Mesendoderm (in vitro differentiated cells): Measurements from ENCODE around the gene GGTLC2.

Experiments
- DNase-seq: peaks from one replicate; pipeline ENCODE4 v3.0.0; 2013
- H2AK5ac ChIP-seq: 2 replicates; pipeline ENCODE4 v1.6.1; 2013; ENCODE audit warnings: low read length, inconsistent platforms
- H2BK120ac ChIP-seq: 2 replicates; pipeline ENCODE4 v1.6.1; 2013; ENCODE audit warnings: low read depth, mild to moderate bottlenecking, low read length, moderate library complexity, mixed read lengths
- H2BK15ac ChIP-seq: replicated peaks from 2 replicates; pipeline ENCODE4 v1.6.1; 2013; ENCODE audit warnings: low read depth, mild to moderate bottlenecking, moderate library complexity
- H2BK5ac ChIP-seq: 2 replicates; pipeline ENCODE4 v1.6.1; 2013; ENCODE audit warnings: low read length, inconsistent platforms
- H3K18ac ChIP-seq: 2 replicates; pipeline ENCODE4 v1.6.1; 2013; ENCODE audit warnings: mild to moderate bottlenecking, low read length, mixed read lengths
- H3K23ac ChIP-seq: one replicate; pipeline ENCODE4 v1.6.1; 2013; ENCODE audit warnings: low read length
- H3K27ac ChIP-seq: 2 replicates; pipeline ENCODE4 v1.5.1; 2013; ENCODE audit warnings: low read depth, mild to moderate bottlenecking, inconsistent platforms, low read length, moderate library complexity
- H3K27me3 ChIP-seq: 2 replicates; pipeline ENCODE4 v1.6.1; 2013; ENCODE audit warnings: low read length, control low read depth, mild to moderate bottlenecking, inconsistent platforms; ENCODE audit not compliant: insufficient read depth, poor library complexity
- H3K36me3 ChIP-seq: 2 replicates; pipeline ENCODE4 v1.6.1; 2013; ENCODE audit warnings: low read length, inconsistent platforms; ENCODE audit not compliant: control insufficient read depth, insufficient read depth
- H3K4ac ChIP-seq: one replicate; pipeline ENCODE4 v1.6.1; 2013; ENCODE audit warnings: low read depth, mild to moderate bottlenecking, low read length, moderate library complexity
- H3K4me1 ChIP-seq: 2 replicates; pipeline ENCODE4 v1.6.1; 2013; ENCODE audit warnings: low read depth, low read length, inconsistent platforms; ENCODE audit not compliant: control insufficient read depth
- H3K4me2 ChIP-seq: 2 replicates; pipeline ENCODE4 v1.6.1; 2013; ENCODE audit warnings: low read length
- H3K4me3 ChIP-seq: 2 replicates; pipeline ENCODE4 v1.5.1; 2013; ENCODE audit warnings: mild to moderate bottlenecking, low read length
- H3K56ac ChIP-seq: one replicate; pipeline ENCODE4 v1.6.1; 2013; ENCODE audit warnings: low read length
- H3K79me1 ChIP-seq: 2 replicates; pipeline ENCODE4 v1.6.1; 2013; ENCODE audit warnings: low read length, inconsistent platforms
- H3K79me2 ChIP-seq: 2 replicates; pipeline ENCODE4 v1.6.1; 2013; ENCODE audit warnings: mild to moderate bottlenecking, low read length; ENCODE audit not compliant: control insufficient read depth, insufficient read depth
- H3K9ac ChIP-seq: 2 replicates; pipeline ENCODE4 v1.6.1; 2013; ENCODE audit warnings: low read length, inconsistent platforms
- H4K5ac ChIP-seq: one replicate; pipeline ENCODE4 v1.6.1; 2013; ENCODE audit warnings: low read length
- H4K8ac ChIP-seq: one replicate; pipeline ENCODE4 v1.6.1; 2013; ENCODE audit warnings: low read depth, mild to moderate bottlenecking, control low read depth, low read length, moderate library complexity
- WGBS: extraction: QIAGEN DNeasy Blood & Tissue Kit; methylation state at CpG from one replicate; pipeline ENCODE4 v1.1.7; 2013; ENCODE audit warnings: low lambda C conversion rate, missing lambda C conversion rate; ENCODE audit not compliant: insufficient coverage; ENCODE audit errors: extremely low coverage; 5-methylcytosine and 5-hydroxymethylcytosine counted together

Gene GGTLC2

DNA sequence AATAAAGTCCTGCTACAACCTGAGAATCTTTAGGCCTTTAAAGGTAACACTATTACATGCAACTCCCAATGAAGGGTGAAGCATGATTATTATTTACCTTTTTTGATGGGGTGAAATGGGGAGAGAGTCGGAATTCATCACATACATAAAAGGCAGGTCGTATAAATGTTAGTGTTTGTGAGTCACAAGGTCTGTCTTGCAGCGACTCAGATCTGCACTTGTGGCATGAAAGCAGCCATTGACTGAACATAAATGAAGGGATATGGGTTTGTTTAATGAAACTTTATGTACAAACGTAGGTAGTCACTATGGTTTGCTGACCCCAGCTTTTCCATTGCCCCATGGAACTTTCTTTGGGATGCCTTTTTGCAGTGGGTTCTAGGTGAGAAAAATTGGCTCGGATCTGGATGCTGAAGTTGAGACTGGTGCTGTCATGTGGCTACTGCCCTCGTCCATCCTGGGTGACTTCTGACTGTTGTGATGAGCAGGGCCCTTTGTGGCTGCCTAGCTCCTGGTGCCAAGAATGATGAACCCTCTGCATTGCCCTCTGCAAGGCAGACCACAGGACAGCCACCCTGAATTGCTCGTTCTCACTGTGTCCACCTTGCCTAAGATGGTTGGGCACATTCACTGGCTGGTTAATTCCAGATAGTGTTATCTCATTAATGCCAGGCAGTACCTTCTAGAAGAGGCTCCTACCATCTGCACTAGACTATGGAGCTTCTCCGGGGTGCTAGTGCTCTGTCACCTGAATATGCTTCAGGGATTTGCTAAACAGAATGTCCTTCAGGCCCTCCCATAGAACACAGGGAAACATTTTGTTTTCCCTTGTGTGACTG, 11.3 kb downstream of the GGTLC2 start:
- no peak overlapping the region for H2BK120ac ChIP-seq
- H3K79me2 ChIP-seq, result no peaks in the 10 kb centered on the region
- H4K8ac ChIP-seq, result no peak overlapping the region
- no peak overlapping the region for H2BK5ac ChIP-seq
- no peak overlapping the region for H2BK15ac ChIP-seq
- H3K23ac ChIP-seq, result no peak overlapping the region
- H3K56ac ChIP-seq, result no peak overlapping the region
- H3K9ac ChIP-seq, result no peak overlapping the region
- no peak overlapping the region for H3K18ac ChIP-seq
- no peak overlapping the region for H4K5ac ChIP-seq
- no peaks in the 10 kb centered on the region for H3K27me3 ChIP-seq
- no peak overlapping the region for H3K4me2 ChIP-seq
- H2AK5ac ChIP-seq, result no peak overlapping the region
- no peak overlapping the region for H3K4me3 ChIP-seq
- H3K4ac ChIP-seq, result no peak overlapping the region
- no peaks in the 10 kb centered on the region for H3K4me1 ChIP-seq
- H3K79me1 ChIP-seq, result no peaks in the 10 kb centered on the region
- WGBS, result no CpG with 5 or more reads among the region's 8 CpGs
- no peaks in the 10 kb centered on the region for H3K36me3 ChIP-seq
- H3K27ac ChIP-seq, result no peak overlapping the region
- DNase-seq, result no peak

DNA sequence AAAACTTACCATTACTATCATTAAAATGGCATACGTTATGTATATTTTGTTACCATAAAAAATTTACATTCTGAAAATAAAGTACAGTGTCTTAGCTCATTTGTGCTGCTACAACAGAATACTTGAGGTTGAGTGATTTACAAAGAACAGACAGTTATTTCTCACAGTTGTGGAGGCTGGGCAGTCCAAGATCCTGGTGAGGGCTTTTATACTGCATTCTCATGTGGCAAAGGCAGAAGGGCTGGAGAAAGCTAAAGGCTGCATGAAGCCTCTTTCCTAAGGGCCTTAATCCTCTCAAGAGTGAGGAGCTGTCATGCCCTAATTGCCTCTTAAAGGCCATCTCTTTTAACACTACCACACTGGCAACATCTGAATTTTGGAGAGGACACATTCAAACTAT, 13.3 kb downstream of the GGTLC2 start:
- DNase-seq, result no peak
- Histone ChIP-seq H3K27me3 (no peaks in the 10 kb centered on the region), H2AK5ac (no peak overlapping the region)

DNA sequence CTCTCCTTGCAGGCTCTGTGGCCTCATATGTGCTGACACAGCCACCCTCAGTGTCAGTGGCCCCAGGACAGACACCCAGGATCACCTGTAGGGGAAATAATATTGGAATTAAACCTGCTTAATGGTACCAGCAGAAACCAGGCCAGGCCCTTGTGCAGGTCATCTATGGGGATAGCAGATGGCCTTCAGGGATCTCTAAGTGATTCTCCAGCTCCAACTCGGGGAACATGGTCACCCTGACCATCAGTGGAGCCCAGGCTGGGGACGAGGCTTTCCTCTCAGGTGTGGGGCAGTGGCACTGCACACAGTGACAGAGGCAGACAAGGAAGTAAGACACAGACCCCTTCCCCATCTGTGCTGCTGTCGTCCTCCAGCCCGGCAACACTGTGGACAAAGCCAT, 16.9 kb downstream of the GGTLC2 start:
- Histone ChIP-seq H3K18ac (no peak overlapping the region), H3K56ac (no peak overlapping the region), H2AK5ac (no peak overlapping the region), H3K4me2 (no peak overlapping the region), H4K5ac (no peak overlapping the region), H2BK5ac (no peak overlapping the region), H3K4me1 (no peaks in the 10 kb centered on the region), H3K27me3 (no peaks in the 10 kb centered on the region), H3K23ac (no peak overlapping the region), H3K4me3 (no peak overlapping the region), H2BK15ac (no peak overlapping the region), H2BK120ac (no peak overlapping the region), H4K8ac (no peak overlapping the region), H3K36me3 (no peaks in the 10 kb centered on the region), H3K79me1 (no peaks in the 10 kb centered on the region), H3K79me2 (no peaks in the 10 kb centered on the region), H3K4ac (no peak overlapping the region), H3K27ac (no peak overlapping the region), H3K9ac (no peak overlapping the region)
- no peak for DNase-seq
- no CpG with 5 or more reads among the region's 4 CpGs for WGBS

More for the DNA sequence above, 13.3 kb downstream of the GGTLC2 start:
- Histone ChIP-seq H2BK5ac (no peak overlapping the region), H3K4me3 (no peak overlapping the region), H3K79me2 (no peaks in the 10 kb centered on the region), H3K36me3 (no peaks in the 10 kb centered on the region), H3K18ac (no peak overlapping the region), H3K4me2 (no peak overlapping the region), H3K9ac (no peak overlapping the region), H3K56ac (no peak overlapping the region), H3K4me1 (no peaks in the 10 kb centered on the region), H3K4ac (no peak overlapping the region), H2BK120ac (no peak overlapping the region), H3K27ac (no peak overlapping the region), H2BK15ac (no peak overlapping the region), H4K8ac (no peak overlapping the region), H3K79me1 (no peaks in the 10 kb centered on the region), H3K23ac (no peak overlapping the region), H4K5ac (no peak overlapping the region)
- WGBS, result no CpG with 5 or more reads among the region's 1 CpG

DNA sequence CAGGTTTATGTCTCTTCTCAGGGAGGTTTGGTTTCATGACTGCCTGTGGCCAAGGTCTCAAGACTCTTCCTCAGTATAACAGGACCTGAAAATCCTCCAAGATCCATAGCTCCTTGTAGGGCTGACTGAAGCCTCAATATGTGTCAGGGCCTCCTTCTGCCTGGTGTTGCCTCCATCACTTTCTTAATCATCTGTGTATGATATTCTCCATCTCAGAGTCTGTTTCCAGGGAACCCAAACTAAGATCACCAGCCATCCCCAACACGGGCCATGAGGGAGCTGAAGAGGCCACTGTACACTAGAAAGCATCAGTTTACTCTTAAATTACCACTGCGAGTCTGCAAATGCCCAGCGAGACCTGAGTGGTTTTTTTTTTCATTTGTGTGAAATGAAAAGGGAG, 17.7 kb downstream of the GGTLC2 start:
- no peak overlapping the region for H2AK5ac ChIP-seq
- H3K23ac ChIP-seq, result no peak overlapping the region
- no peak overlapping the region for H3K27ac ChIP-seq
- H4K5ac ChIP-seq, result no peak overlapping the region
- no peak overlapping the region for H3K9ac ChIP-seq
- H3K4ac ChIP-seq, result no peak overlapping the region
- no peak overlapping the region for H3K4me2 ChIP-seq
- H2BK120ac ChIP-seq, result no peak overlapping the region
- H2BK15ac ChIP-seq, result no peak overlapping the region
- H3K36me3 ChIP-seq, result no peaks in the 10 kb centered on the region
- no peak overlapping the region for H4K8ac ChIP-seq
- H3K56ac ChIP-seq, result no peak overlapping the region
- no peaks in the 10 kb centered on the region for H3K4me1 ChIP-seq
- H3K27me3 ChIP-seq, result no peaks in the 10 kb centered on the region
- no CpG with 5 or more reads among the region's 3 CpGs for WGBS
- no peak overlapping the region for H3K4me3 ChIP-seq
- no peaks in the 10 kb centered on the region for H3K79me1 ChIP-seq
- no peak for DNase-seq
- no peak overlapping the region for H3K18ac ChIP-seq
- H2BK5ac ChIP-seq, result no peak overlapping the region
- H3K79me2 ChIP-seq, result no peaks in the 10 kb centered on the region

DNA sequence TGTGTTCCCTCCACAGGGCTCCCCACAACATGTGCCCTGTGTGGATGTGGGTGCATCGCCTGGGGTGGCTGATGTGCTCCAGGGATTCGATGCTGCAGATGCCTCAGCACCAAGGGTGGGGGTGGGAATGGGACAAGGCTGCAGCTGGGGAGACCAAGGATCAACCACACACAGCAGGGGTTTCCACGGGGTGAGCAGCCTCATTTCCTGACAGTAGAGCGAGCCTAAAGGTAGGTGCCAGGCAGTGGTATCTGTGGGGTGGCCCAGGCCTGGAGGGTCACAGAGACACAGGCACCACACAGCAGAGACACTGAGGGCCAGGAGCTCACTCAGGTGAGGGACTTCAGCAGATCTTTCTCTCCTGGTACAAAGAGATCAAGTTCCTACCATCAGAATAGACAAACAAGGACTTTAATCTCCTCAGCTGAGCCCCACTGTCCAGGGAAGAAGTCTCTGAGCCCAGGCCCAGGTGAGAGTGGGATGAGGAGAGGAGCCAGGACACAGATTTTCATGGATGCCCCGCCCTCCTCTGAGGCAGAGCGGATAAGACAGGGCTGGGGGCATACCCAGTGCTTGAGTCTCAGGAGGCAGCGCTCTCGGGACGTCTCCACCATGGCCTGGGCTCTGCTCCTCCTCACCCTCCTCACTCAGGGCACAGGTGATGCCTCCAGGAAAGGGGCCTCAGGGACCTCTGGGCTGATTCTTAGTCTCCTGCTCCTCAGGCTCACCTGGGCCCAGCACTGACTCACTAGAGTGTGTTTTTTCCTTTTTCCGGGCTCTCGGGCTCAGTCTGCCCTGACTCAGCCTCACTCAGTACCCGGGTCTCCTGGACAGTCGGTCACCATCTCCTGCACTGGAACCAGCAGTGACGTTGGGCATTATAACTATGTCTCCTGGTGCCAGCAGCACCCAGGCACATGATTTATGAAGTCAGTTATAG, 19.7 kb downstream of the GGTLC2 start:
- Histone ChIP-seq H3K23ac (no peak overlapping the region), H3K4me2 (no peak overlapping the region), H4K8ac (no peak overlapping the region), H3K18ac (no peak overlapping the region), H3K56ac (no peak overlapping the region), H3K9ac (no peak overlapping the region), H3K4ac (no peak overlapping the region), H2BK15ac (no peak overlapping the region), H3K79me1 (no peaks in the 10 kb centered on the region), H2BK5ac (no peak overlapping the region), H3K36me3 (no peaks in the 10 kb centered on the region), H2BK120ac (no peak overlapping the region), H4K5ac (no peak overlapping the region), H3K79me2 (no peaks in the 10 kb centered on the region), H3K27me3 (no peaks in the 10 kb centered on the region), H3K4me1 (no peaks in the 10 kb centered on the region), H3K27ac (no peak overlapping the region), H2AK5ac (no peak overlapping the region), H3K4me3 (no peak overlapping the region)
- WGBS, result no CpG with 5 or more reads among the region's 14 CpGs
- no peak for DNase-seq
